HG03097 (cell line): ENCODE measurements around the gene FKBP5.
A peak's percentile ranks its signal among the peaks of the same experiment; 100 is the strongest.
"Not testable (repeated sequence)": the region's sequence is repeated elsewhere in the genome, so short reads cannot be mapped to it uniquely, and the experiment has no call there.

Experiments
- ATAC-seq: cut with Tn5 transposase; IDR thresholded peaks from one replicate; pipeline ENCODE4 v1.9.1; 2021; ENCODE audit not compliant: unreplicated experiment, low FRiP score

Gene FKBP5

DNA sequence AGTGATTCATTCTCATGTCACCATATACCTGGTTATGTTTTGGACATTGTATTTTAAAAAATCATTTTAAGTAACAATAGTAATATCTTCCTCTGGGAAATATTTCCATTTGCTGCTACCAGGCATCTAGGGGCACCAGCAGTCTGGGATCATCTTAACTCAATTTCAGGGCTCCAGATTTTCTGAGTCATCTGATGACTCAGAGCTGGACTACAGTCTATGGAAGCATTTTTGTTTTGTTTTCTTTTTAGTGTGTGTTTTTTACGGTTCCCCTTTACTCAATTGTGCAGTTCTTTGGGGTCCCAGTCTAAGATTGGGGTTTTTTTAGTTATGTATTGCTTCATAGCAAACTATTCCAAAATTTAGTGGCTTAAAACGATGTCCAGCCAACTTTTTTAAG is 5.7 kb upstream of the FKBP5 start:
- ATAC-seq: no peak

DNA sequence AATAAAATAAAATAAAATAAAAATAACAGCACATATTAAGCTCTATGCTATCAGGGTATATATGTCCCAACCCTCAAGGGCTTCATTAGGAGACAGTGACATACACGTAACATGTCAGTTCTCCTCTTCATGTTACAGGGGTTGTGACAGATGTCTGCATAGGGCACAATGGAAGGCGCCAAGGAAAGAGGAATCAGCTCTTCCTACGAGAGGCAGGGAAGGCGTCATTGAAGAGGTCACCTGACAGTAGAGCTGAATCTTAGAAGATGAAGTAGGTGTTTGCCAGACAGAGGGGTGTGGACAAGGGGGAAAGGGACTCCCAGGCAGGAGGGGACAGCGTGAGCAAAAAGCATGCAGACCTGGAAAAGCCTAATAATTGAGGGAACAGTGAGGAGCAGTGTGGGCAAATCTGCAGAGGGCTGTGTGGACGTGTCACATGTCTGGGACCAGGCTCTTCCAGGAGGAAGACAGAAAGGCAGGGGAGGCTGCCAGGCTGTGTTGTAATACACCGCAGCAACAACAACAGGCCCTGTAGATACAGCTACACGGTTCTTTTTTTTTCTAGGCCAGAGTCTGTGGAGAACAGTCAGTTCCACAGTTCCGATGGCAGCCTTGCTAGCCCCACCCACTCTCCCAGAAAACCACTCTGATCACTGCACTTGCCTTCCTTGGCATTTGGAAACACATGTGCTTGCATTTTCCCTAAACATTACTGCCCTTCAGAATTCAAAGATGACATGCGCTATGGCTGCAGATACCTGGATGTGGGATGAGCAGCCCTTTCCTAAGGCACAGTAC is 2.5 kb upstream of the FKBP5 start:
- no peak for ATAC-seq

DNA sequence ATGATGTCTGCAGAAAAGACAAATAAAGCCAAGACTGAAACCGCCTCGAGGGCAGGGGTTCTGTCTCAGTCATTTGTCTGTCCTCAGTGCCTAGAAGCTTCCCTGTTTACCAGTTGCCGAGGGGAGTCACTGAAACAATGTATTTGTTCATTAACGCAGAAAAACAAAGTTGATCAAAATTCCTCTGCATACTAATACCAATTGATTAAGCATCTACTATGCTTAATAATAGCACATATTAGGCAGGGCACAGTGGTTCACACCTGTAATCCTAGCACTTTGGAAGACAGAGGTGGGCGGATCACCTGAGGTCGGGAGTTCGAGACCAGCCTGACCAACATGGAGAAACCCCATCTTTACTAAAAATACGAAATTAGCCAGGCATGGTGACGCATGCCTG is 1.8 kb upstream of the FKBP5 start:
- no peak for ATAC-seq

- not testable (repeated sequence) for ATAC-seq
These were observed 1.3 kb upstream of the FKBP5 start for GRCh38 chr6:35690006-35690405.

DNA sequence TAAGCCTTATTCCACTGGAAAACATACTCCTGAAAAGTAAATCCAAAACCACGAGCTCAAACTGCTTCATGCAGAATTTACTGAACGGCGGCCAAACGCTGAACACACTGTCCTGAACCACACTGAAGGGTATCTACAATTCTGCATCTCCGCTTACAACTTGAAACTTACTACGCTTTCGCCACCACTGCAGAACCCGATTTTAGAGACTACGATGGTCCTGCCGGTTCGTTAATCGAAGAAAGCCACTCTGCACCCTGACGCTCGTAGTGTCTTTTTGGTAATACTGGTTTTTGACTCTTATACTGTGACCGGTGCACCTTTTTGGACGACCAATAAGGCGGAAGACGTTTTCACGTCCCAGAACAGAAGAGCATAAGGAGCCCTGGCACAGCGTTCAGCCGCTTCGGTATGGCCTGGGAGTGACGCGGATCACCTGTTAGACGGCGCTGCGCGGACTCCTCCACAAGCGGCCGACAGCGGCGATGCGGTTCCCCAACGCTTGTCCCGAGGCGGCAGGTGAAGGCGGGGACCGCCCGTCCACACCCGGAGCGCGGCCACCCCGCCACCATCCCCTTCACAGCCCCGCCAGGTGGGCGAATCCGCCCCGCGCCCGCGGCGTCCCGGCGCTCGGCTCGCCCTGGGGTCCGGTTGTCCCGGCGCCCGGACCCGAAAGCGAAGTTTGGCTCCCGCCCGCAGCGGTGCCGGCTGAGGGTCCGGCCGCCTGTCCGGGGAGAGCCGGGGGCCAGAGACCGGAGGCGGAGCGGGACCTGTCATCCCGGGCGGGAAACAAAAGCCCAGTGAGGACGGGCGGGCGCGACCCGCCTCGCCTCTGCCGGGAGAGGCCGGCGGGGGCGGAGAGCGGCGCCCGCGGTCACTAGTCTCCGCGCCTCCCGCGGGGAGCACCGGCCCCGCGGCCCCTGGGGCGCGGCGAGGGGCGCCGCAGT is 784 bp downstream of the FKBP5 start:
- peak; percentile 27 for ATAC-seq

- no peak for ATAC-seq
These were observed 1.7 kb downstream of the FKBP5 start for GRCh38 chr6:35686873-35687555.

DNA sequence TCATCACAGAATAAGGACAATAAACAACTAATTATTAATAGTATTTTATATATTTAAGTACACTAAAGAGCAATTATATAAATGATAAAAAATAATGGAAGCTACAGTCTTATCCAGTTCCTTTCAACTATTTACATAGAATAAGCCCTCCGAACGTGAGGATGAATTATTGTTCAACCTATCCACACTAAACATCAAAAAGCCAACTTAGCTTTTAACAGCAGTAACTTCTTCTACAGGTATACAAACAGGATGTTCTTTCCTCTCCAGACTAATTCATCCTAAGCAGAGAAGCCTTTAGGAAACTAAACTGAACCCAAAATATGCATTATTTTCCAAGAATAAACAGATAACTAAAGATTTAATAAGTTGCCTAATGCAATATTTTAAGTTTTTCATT is 2.3 kb downstream of the FKBP5 start:
- ATAC-seq: no peak

- ATAC-seq: no peak
These were observed 5.4 kb downstream of the FKBP5 start for GRCh38 chr6:35683267-35683666.

DNA sequence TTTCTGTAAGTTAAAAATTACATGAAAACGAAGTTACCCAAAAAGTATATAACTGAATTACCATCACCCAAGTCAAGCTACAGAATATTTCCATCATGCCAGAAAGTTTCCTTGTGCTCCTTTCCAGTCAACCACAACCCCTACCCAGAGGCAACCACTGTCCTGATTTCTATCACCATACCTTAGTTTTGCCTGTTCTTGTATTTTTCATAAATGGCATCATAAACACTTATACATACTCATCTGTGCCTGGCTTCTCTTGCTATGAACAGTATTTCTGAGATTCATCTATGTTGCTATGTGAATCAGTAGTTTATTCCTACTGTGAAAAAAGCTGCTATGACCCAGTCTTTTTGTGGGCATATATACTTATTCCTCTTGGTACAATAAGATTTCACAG is 7.4 kb downstream of the FKBP5 start:
- no peak for ATAC-seq

DNA sequence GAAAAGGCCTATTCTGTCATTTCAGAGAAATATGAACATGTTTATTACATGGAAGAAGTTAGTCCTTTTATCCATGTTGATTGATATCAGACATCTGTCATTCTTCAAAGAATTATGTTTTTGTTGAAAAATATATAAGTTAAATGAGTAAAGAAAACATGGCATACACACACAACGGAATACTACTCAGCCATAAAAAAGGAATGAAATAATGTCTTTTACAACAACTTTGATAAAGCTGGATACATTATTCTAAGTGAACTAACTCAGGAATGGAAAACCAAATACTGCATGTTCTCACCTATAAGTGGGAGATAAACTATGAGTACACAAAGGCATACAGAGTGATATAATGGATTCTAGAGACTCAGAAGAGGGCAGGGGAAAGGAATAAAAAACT is 9.3 kb downstream of the FKBP5 start:
- no peak for ATAC-seq

GRCh38 chr6:35678814-35679213 is 9.9 kb downstream of the FKBP5 start:
- ATAC-seq: no peak

DNA sequence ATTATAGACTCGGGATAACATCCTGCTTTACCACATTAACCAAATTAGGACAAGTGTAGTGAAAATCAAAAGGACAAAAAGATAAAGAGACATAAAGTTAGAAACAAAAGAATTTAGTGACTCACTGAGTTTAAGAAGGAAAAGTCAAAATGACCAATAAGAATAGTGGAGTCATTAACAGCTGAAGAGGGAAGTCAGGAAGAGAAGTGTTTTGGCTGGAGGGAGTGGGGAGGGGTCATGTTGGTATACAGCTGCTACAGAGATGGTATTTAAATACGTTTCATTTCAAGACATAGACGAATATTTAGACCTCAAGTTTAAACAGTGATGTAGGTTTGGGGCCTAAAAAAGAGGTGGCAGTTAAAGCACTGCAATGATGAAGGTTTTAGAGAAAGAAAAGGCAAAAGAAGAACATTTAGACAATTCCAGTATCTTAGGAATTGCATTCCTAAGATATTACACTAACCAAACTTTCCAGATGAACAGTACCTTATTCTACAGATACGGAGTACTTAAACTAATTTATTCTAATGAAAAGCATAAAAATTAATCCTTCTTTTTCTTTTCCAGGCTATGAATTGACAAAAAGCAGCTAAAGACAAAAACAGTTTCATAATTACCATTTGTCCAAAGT is 10.6 kb downstream of the FKBP5 start:
- no peak for ATAC-seq

DNA sequence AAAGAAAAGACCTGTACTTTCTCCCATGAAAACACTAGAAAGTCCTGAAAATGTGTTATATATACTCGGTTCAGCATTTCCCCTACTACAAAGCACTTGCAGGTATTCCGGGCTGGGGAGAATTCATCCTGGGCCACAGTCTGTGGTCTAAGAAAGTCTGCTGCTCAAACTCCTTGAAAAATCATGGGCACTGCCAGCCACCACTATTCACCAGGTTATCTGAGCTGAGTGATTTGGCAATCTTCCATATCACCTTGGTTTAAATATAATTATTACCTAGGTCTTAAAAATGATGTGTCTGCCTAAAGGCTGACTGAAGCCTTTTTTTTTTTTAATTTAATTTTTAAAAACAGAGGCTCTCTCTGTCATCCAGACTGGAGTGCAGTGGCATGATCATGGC is 11.3 kb downstream of the FKBP5 start:
- ATAC-seq: no peak

GRCh38 chr6:35675871-35676459 is 12.8 kb downstream of the FKBP5 start:
- ATAC-seq: no peak

- no peak for ATAC-seq
These were observed 14.1 kb downstream of the FKBP5 start for GRCh38 chr6:35674594-35674993.

- no peak for ATAC-seq
These were observed 15.0 kb downstream of the FKBP5 start for GRCh38 chr6:35673755-35674154.

DNA sequence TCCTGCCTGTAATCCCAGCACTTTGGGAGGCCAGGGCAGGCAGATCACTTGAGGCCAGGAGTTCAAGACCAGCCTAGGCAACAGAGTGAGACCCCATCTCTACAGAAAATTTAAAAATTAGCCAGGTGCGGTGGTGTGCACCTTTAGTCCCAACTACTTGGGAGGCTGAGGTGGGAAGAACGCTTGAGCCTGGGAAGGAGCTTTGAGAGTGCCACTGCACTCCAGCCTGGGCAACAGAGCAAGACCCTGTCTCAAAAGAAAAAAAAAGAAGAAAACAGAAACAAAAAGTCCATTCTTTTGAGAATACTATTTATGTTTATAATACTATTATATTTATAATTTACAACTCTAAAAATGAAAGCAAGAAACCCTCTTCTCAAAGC is 15.4 kb downstream of the FKBP5 start:
- ATAC-seq: not testable (repeated sequence)

DNA sequence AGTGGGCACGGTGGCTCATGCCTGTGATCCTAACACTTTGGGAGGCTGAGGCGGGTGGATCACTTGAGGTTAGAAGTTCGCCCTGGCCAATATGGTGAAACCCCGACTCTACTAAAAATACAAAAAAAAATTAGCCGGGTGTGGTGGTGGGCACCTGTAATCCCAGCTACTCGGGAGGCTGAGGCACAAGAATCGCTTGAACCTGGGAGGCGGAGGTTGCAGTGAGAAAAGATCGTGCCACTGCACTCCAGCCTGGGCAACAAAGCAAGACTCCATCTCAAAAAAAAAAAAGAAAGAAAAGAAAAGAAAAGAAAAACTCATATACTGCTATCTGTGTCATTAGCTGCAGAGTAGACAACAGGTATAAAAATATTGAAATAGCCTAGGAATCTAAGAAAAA is 18.3 kb downstream of the FKBP5 start:
- not testable (repeated sequence) for ATAC-seq

DNA sequence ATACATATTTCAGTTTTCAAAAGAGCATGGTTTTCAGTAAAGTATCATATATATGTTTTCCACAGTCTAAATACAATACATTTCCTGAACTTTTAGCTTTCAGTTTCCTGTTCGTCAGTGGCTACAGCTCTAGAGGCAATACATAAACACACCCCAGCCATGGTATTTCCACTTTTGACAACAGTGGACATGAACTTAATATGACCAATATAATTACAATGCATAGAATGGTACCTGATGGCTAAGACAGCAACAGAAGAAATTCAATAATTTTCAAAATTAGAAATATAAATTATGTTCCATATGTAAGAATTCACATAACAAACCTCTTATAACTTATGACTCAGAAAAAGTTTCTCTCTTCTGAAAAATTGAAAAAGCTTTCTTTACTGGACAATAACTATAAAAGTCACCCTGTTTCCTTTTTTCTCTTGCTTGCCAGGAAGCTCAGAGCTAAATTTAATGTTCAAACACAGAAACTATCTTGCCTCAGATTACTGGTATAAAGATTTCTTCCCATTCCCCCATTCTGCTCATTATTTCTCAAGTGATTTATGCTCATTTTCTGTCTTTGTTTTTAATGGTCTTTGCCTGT is 19.2 kb downstream of the FKBP5 start:
- no peak for ATAC-seq
